Adrenal gland (tissue), 12 donors: ENCODE data around the gene SNRK. TPM values are rescaled to one million over a fixed set of nuclear protein-coding genes. Genes with fewer than 3 reads are reported as not detected.

Experiments used
- DNase-seq, 7 donors: peaks; one replicate each; pipeline ENCODE4 v3.0.0-alpha.2; 2019 to 2020
- H3K27ac ChIP-seq, 5 donors: fragments of 200-600 bp; sonication (generic) in 4 of 5; 1 replicate in 3 of 5; 2 replicates in 2 of 5; pipeline versions ENCODE4 v1.5.1 to v1.8.0; 2016 to 2020; ENCODE audit warnings: mild to moderate bottlenecking in 1 of 5
- H3K27me3 ChIP-seq: fragments of 200-600 bp; 2 replicates; pipeline ENCODE4 v1.8.0; 2021
- H3K36me3 ChIP-seq, 2 donors: fragments of 200-600 bp; replicated peaks in 1 of 2; 1 replicate in 1 of 2; 2 replicates in 1 of 2; pipeline versions ENCODE4 v1.5.1 to v1.8.0; 2018 to 2022
- H3K4me1 ChIP-seq, 2 donors: fragments of 200-600 bp; replicated peaks in 1 of 2; 1 replicate in 1 of 2; 2 replicates in 1 of 2; pipeline versions ENCODE4 v1.5.1 to v1.8.0; 2018 to 2021
- H3K4me3 ChIP-seq, 4 donors: fragments of 200-600 bp; sonication (generic) in 3 of 4; one replicate each; pipeline ENCODE4 v1.5.1; 2016 to 2018
- H3K9me3 ChIP-seq, 3 donors: fragments of 200-600 bp; sonication (generic) in 1 of 3; replicated peaks in 1 of 3; 1 replicate in 2 of 3; 2 replicates in 1 of 3; pipeline versions ENCODE4 v1.5.1 to v1.8.0; 2016 to 2021
- CTCF ChIP-seq, 6 experiments: fragments of 450-650 bp in 4 of 6; fragments of 200-600 bp in 2 of 6; sonication (generic) in 1 of 6; IDR thresholded peaks; 1 replicate in 5 of 6; 2 replicates in 1 of 6; pipeline versions ENCODE4 v1.5.1 to v1.8.0; 2016 to 2021; ENCODE audit warnings: antibody characterized with exemption in 6 of 6, mild to moderate bottlenecking in 2 of 6, moderate library complexity in 1 of 6
- POLR2A ChIP-seq, 2 donors: fragments of 450-650 bp; IDR thresholded peaks; one replicate each; pipeline ENCODE4 v1.6.1; 2017; ENCODE audit warnings: antibody characterized with exemption in 2 of 2, mild to moderate bottlenecking in 2 of 2, moderate library complexity in 1 of 2
- WGBS, 4 donors: extraction: QIAGEN DNeasy Blood & Tissue Kit in 2 of 4; methylation state at CpG; one replicate each; pipeline versions ENCODE4 v1.1.5 to v1.1.7; 2013 to 2017; 5-methylcytosine and 5-hydroxymethylcytosine counted together
- intact Hi-C, 2 donors: fragments of 100-400 bp; cut with DNase I; formaldehyde crosslinking; loops; one replicate each; pipeline versions ENCODE4 v1.14.1 to v1.15.0; 2022 to 2023
- polyA plus RNA-seq, 3 donors: library from polyadenylated mRNA; stranded (reverse); fragments of 200-250 nt in 2 of 3; fragments of 350-450 nt in 1 of 3; fragmentation: Illumina TruSeq in 1 of 3; extraction: RNeasy Lipid Tissue Mini Kit (QIAGEN cat#74804) in 1 of 3; gene quantifications; one replicate each; pipeline ENCODE4 v1.2.3, GENCODE V29; 2013 to 2014
- total RNA-seq, 9 donors: library from RNA; depleted of rRNA in 4 of 9; stranded (reverse); fragments of >200 nt in 4 of 9; fragments of 120-200 nt in 1 of 9; fragmentation: NEBNext Ultra II Directional in 1 of 9; extraction: Animal tissue kit (Norgen Biotek cat#: 25700) in 1 of 9; gene quantifications; one replicate each; pipeline versions ENCODE4 v1.1.0 to v1.2.4, GENCODE V29; 2013 to 2023
- donor health status: healthy with polysubstance abuse.
- donor health status: Bipolar disorder and iron deficiency.
- donor health status: DM: yes; HTN: yes; CAD: no.
- donor health status: DM: no; HTN: no; CAD: no.
- donor health status: DM: no; HTN: no; CAD: no.
- donor health status: DM: yes; HTN: yes; CAD: no.

SNRK gene
- total and polyA plus RNA-seq, 12 donors = 8.1 to 36.4 (median 23.0) TPM

- Histone ChIP-seq H3K4me1 (peaks cover 12 to 34% of the 10 kb centered on the region in 2 donors), H3K27me3 (no peaks in the 10 kb centered on the region), H3K27ac (no peak overlapping the region), H3K9me3 (no peaks in the 10 kb centered on the region), H3K36me3 (no peaks in the 10 kb centered on the region), H3K4me3 (no peak overlapping the region)
- intact Hi-C loops = no loop called here
- no peak for TF ChIP-seq CTCF (IDR thresholded peaks at IDR 0.05)
- TF ChIP-seq POLR2A (IDR thresholded peaks at IDR 0.05) = no peak
- DNase-seq = no peak
- 78 to 91% (median 87%) methylated on average over 4 of the region's 4 CpGs for WGBS, 4 donors
These were observed 45.0 kb downstream of the SNRK start for GRCh38 chr3:43331381-43331780.

- Histone ChIP-seq H3K36me3 (peaks cover 0 to 4% of the 10 kb centered on the region in 2 donors), H3K4me3 (no peak overlapping the region), H3K9me3 (peaks cover 0 to 20% (median 15%) of the 10 kb centered on the region in 3 donors), H3K4me1 (peaks cover 0 to 6% of the 10 kb centered on the region in 2 donors), H3K27ac (no peak overlapping the region), H3K27me3 (no peaks in the 10 kb centered on the region)
- TF ChIP-seq POLR2A (IDR thresholded peaks at IDR 0.05) = no peak
- TF ChIP-seq CTCF (IDR thresholded peaks at IDR 0.05) = no peak
- no peak for DNase-seq
- intact Hi-C loops = no loop called here
- 64 to 89% (median 82%) methylated on average over 1 of the region's 1 CpG for WGBS, 4 donors
These were observed 48.6 kb downstream of the SNRK start for GRCh38 chr3:43334976-43335375.

- H3K9me3 ChIP-seq = peaks cover 0 to 20% (median 15%) of the 10 kb centered on the region in 3 donors
- H3K27me3 ChIP-seq = no peaks in the 10 kb centered on the region
- DNase-seq = no peak
- peaks cover 0 to 6% of the 10 kb centered on the region in 2 donors for H3K4me1 ChIP-seq
- H3K4me3 ChIP-seq = no peak overlapping the region
- intact Hi-C loops = no loop called here
- TF ChIP-seq POLR2A (IDR thresholded peaks at IDR 0.05) = no peak
- no peak for TF ChIP-seq CTCF (IDR thresholded peaks at IDR 0.05)
- peaks cover 0 to 12% of the 10 kb centered on the region in 2 donors for H3K36me3 ChIP-seq
- H3K27ac ChIP-seq = no peak overlapping the region
- 96 to 100% (median 98%) methylated on average over 1 of the region's 1 CpG for WGBS, 4 donors
These were observed 49.5 kb downstream of the SNRK start for GRCh38 chr3:43335799-43336198.

GRCh38 chr3:43338295-43338694, 52.0 kb downstream of the SNRK start:
- intact Hi-C loops = no loop called here
- TF ChIP-seq CTCF (IDR thresholded peaks at IDR 0.05) (no peak), POLR2A (IDR thresholded peaks at IDR 0.05) (no peak)
- H3K9me3 ChIP-seq = peaks cover 0 to 20% (median 15%) of the 10 kb centered on the region in 3 donors
- WGBS, 4 donors = 92 to 99% (median 98%) methylated on average over 2 of the region's 2 CpGs
- H3K27ac ChIP-seq = no peak overlapping the region
- peaks cover 0 to 20% of the 10 kb centered on the region in 2 donors for H3K36me3 ChIP-seq
- H3K27me3 ChIP-seq = no peaks in the 10 kb centered on the region
- H3K4me3 ChIP-seq = no peak overlapping the region
- H3K4me1 ChIP-seq = peaks cover 5 to 6% of the 10 kb centered on the region in 2 donors
- DNase-seq = no peak
